A549 (cell line): ENCODE measurements around the gene RPRD2.

Experiments
- BCL3 ChIP-seq: fragments of >200 bp; sonication (Bioruptor Twin); formaldehyde crosslinking; IDR thresholded peaks from 3 replicates; pipeline ENCODE4 v1.6.1; 2016
- CHD2 ChIP-seq: fragments of 150-350 bp; IDR thresholded peaks from 2 replicates; pipeline ENCODE4 v1.6.1; 2014; ENCODE audit warnings: low read length; ENCODE audit not compliant: partially characterized antibody
- CHD4 ChIP-seq: fragments of 200-600 bp; sonication (generic); IDR thresholded peaks from 2 replicates; pipeline ENCODE4 v1.6.1; 2016; ENCODE audit warnings: antibody characterized with exemption, mild to moderate bottlenecking, borderline replicate concordance
- CTCF ChIP-seq: fragments of >200 bp; sonication (Bioruptor Twin); formaldehyde crosslinking; IDR thresholded peaks from 3 replicates; pipeline ENCODE4 v1.5.1; 2016
- E2F6 ChIP-seq: IDR thresholded peaks from 2 replicates; pipeline ENCODE4 v1.6.1; 2012; ENCODE audit warnings: low read depth, borderline replicate concordance
- EHMT2 ChIP-seq: fragments of 200-600 bp; sonication (generic); IDR thresholded peaks from 2 replicates; pipeline ENCODE4 v1.6.1; 2016; ENCODE audit warnings: antibody characterized with exemption, low read depth, mild to moderate bottlenecking, moderate library complexity
- EP300 ChIP-seq, 2 experiments: fragments of >200 bp; sonication (Bioruptor Twin); formaldehyde crosslinking; IDR thresholded peaks; 2 replicates in 1 of 2; 3 replicates in 1 of 2; pipeline ENCODE4 v1.6.1; 2016 to 2017
- HMGXB4 ChIP-seq: fragments of 250-450 bp; sonication (Bioruptor Pico); IDR thresholded peaks from 2 replicates; pipeline ENCODE4 v1.5.0; 2021; ENCODE audit warnings: mild to moderate bottlenecking, moderate library complexity, borderline replicate concordance
- MYC ChIP-seq: IDR thresholded peaks from 2 replicates; pipeline ENCODE4 v1.6.1; 2012; ENCODE audit warnings: mild to moderate bottlenecking, inconsistent platforms, low read length, improper control_type of control experiment, borderline replicate concordance
- NFE2L2 ChIP-seq: fragments of 150-350 bp; conservative IDR thresholded peaks from 2 replicates; pipeline ENCODE4 v1.6.1; 2014; ENCODE audit warnings: low read length
- RAD21 ChIP-seq, 2 experiments: fragments of >200 bp in 1 of 2; sonication (Bioruptor Twin) in 1 of 2; formaldehyde crosslinking in 1 of 2; IDR thresholded peaks in 1 of 2; conservative IDR thresholded peaks in 1 of 2; 2 replicates in 1 of 2; 3 replicates in 1 of 2; pipeline ENCODE4 v1.6.1; 2012 to 2018; ENCODE audit warnings: inconsistent platforms in 1 of 2
- RFX5 ChIP-seq: fragments of 450-650 bp; IDR thresholded peaks from 2 replicates; pipeline ENCODE4 v1.7.1; 2014; ENCODE audit warnings: antibody characterized with exemption, mild to moderate bottlenecking, moderate library complexity

- TF ChIP-seq EP300 (IDR thresholded peaks at IDR 0.05): no peak
- no peak for TF ChIP-seq EHMT2
- TF ChIP-seq CTCF: no peak
- TF ChIP-seq CHD4: no peak
- no peak for TF ChIP-seq BCL3
- no peak for TF ChIP-seq CHD2
- no peak for TF ChIP-seq RFX5
- no peak for TF ChIP-seq NFE2L2
- TF ChIP-seq HMGXB4 (CRISPR knock-in tag): no peak
- no peak for TF ChIP-seq E2F6
- no peak for TF ChIP-seq MYC
- no peak for TF ChIP-seq RAD21 (conservative IDR thresholded peaks at IDR 0.05 in 1 of 2, IDR thresholded peaks at IDR 0.05 in 1 of 2)
These were observed 56.8 kb downstream of the RPRD2 start for GRCh38 chr1:150420560-150421265.
